Measurements from ENCODE around the gene SLC22A5. TPM values are rescaled to one million over a fixed set of nuclear protein-coding genes. Genes with fewer than 3 reads are reported as not detected.

Gene SLC22A5
- total RNA-seq, 2 experiments from 2014 or later, result 4.0 to 4.1 TPM

- Mint-ChIP-seq H3K4me1 (ENCODE audit: low read depth) (peaks cover 2% of the 10 kb centered on the region), H3K36me3 (ENCODE audit: low read depth) (no peaks in the 10 kb centered on the region), H3K27ac (no peak overlapping the region), H3K9me3 (no peaks in the 10 kb centered on the region), H3K4me3 (no peak overlapping the region), H3K27me3 (no peaks in the 10 kb centered on the region)
- TF ChIP-seq CTCF (IDR thresholded peaks at IDR 0.05), result no peak
- no peak for DNase-seq
- no peak for ATAC-seq
- intact Hi-C loops (cut with micrococcal nuclease), result loop anchor here (10.0 kb wide), 1 partner anchor 313 kb away; the partner anchor contains the start of gene IL3
- POLR2A ChIA-PET, result interaction anchor here (1.3 to 1.5 kb wide), 2 partner anchors 8 to 9 kb away, joined by 3 to 4 read pairs; partner anchors contain the start of gene SLC22A5
- CTCF ChIA-PET, result interaction anchor here (1.2 to 1.5 kb wide), 3 partner anchors 8 to 123 kb away, joined by 4 to 8 read pairs (median 4); no protein-coding TSS in a partner anchor
Measured at GRCh38 chr5:132377738-132378137, 8.2 kb downstream of the SLC22A5 start.

- H3K4me1 Mint-ChIP-seq (ENCODE audit: low read depth), result no peaks in the 10 kb centered on the region
- ATAC-seq (no peak), DNase-seq (no peak)
- no peaks in the 10 kb centered on the region for H3K27me3 Mint-ChIP-seq
- H3K4me3 Mint-ChIP-seq, result no peak overlapping the region
- ChIA-PET POLR2A (interaction anchor here (0.7 to 1.5 kb wide), 5 partner anchors 8 to 113 kb away, joined by 3 to 4 read pairs (median 3); partner anchors contain the start of genes IRF1 and SLC22A5), CTCF (interaction anchor here (0.7 to 1.5 kb wide), 7 partner anchors 8 to 314 kb away, joined by 3 to 8 read pairs (median 4); no protein-coding TSS in a partner anchor)
- H3K27ac Mint-ChIP-seq, result no peak overlapping the region
- TF ChIP-seq CTCF (IDR thresholded peaks at IDR 0.05), result no peak
- H3K9me3 Mint-ChIP-seq, result no peaks in the 10 kb centered on the region
- no peaks in the 10 kb centered on the region for H3K36me3 Mint-ChIP-seq (ENCODE audit: low read depth)
- intact Hi-C loops (cut with micrococcal nuclease), result loop anchor here (10.0 kb wide), 1 partner anchor 314 kb away; the partner anchor contains the start of gene IL3
Measured at GRCh38 chr5:132378580-132378979, 9.1 kb downstream of the SLC22A5 start.

- no peaks in the 10 kb centered on the region for H3K4me1 Mint-ChIP-seq (ENCODE audit: low read depth)
- ATAC-seq (no peak), DNase-seq (no peak)
- H3K9me3 Mint-ChIP-seq, result no peaks in the 10 kb centered on the region
- no peaks in the 10 kb centered on the region for H3K27me3 Mint-ChIP-seq
- no peak overlapping the region for H3K27ac Mint-ChIP-seq
- intact Hi-C loops (cut with micrococcal nuclease), result loop anchor here (10.0 kb wide), 1 partner anchor 445 kb away; no protein-coding TSS in a partner anchor
- H3K4me3 Mint-ChIP-seq, result no peak overlapping the region
- ChIA-PET POLR2A (no interaction called here), CTCF (no interaction called here)
- no peaks in the 10 kb centered on the region for H3K36me3 Mint-ChIP-seq (ENCODE audit: low read depth)
- no peak for TF ChIP-seq CTCF (IDR thresholded peaks at IDR 0.05)
Measured at GRCh38 chr5:132380047-132380446, 10.5 kb downstream of the SLC22A5 start.

- POLR2A ChIA-PET, result interaction anchor here (0.7 to 1.4 kb wide), 3 partner anchors 112 to 125 kb away, joined by 3 read pairs; no protein-coding TSS in a partner anchor
- no peak overlapping the region for H3K4me3 Mint-ChIP-seq
- intact Hi-C loops (cut with micrococcal nuclease), result loop anchor here (10.0 kb wide), 1 partner anchor 444 kb away; no protein-coding TSS in a partner anchor
Measured at GRCh38 chr5:132380741-132381140, 11.2 kb downstream of the SLC22A5 start.

More at GRCh38 chr5:132380741-132381140, 11.2 kb downstream of the SLC22A5 start:
- no peaks in the 10 kb centered on the region for H3K27me3 Mint-ChIP-seq
- H3K27ac Mint-ChIP-seq, result no peak overlapping the region
- peaks cover 7% of the 10 kb centered on the region for H3K4me1 Mint-ChIP-seq (ENCODE audit: low read depth)
- ATAC-seq (no peak), DNase-seq (no peak)
- no peak for TF ChIP-seq CTCF (IDR thresholded peaks at IDR 0.05)
- no peaks in the 10 kb centered on the region for H3K36me3 Mint-ChIP-seq (ENCODE audit: low read depth)
- no peaks in the 10 kb centered on the region for H3K9me3 Mint-ChIP-seq
- CTCF ChIA-PET, result interaction anchor here (1.0 to 12.3 kb wide), 2 partner anchors 8 to 120 kb away, joined by 3 to 342 read pairs; no protein-coding TSS in a partner anchor
